ENCODE data around the gene DYNC1I2.

DYNC1I2 gene

DNA sequence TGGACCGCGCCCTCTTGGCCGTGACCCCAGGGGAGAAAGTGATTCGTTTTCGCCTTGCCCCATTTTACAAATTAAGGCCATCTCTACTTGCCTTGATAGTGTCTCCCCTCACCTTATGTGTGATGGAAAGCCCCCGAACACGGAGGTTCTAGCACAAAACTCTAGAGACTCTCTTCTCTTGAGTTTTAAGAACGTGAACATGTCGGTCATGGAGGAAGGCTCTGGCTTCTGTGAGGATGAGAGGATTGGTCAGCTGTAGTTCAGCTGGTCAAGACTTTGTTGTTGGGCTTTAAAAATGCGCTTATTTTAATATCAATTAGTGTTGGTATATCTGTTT lies 828 bp downstream of the DYNC1I2 start:
- TF ChIP-seq, protein P1, sequence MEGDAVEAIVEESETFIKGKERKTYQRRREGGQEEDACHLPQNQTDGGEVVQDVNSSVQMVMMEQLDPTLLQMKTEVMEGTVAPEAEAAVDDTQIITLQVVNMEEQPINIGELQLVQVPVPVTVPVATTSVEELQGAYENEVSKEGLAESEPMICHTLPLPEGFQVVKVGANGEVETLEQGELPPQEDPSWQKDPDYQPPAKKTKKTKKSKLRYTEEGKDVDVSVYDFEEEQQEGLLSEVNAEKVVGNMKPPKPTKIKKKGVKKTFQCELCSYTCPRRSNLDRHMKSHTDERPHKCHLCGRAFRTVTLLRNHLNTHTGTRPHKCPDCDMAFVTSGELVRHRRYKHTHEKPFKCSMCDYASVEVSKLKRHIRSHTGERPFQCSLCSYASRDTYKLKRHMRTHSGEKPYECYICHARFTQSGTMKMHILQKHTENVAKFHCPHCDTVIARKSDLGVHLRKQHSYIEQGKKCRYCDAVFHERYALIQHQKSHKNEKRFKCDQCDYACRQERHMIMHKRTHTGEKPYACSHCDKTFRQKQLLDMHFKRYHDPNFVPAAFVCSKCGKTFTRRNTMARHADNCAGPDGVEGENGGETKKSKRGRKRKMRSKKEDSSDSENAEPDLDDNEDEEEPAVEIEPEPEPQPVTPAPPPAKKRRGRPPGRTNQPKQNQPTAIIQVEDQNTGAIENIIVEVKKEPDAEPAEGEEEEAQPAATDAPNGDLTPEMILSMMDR (IDR thresholded peaks at IDR 0.05; ENCODE audit: borderline replicate concordance, control extremely low read depth, extremely low read depth, insufficient read depth, missing control alignments) = no peak
- no peak for DNase-seq (ENCODE audit: low spot score)
- in situ Hi-C loops (cut with MboI; ENCODE audit: low sequenced_read_pairs, unreplicated experiment) = loop anchor here (25.0 kb wide), 1 partner anchor 726 kb away; no protein-coding TSS in a partner anchor

DNA sequence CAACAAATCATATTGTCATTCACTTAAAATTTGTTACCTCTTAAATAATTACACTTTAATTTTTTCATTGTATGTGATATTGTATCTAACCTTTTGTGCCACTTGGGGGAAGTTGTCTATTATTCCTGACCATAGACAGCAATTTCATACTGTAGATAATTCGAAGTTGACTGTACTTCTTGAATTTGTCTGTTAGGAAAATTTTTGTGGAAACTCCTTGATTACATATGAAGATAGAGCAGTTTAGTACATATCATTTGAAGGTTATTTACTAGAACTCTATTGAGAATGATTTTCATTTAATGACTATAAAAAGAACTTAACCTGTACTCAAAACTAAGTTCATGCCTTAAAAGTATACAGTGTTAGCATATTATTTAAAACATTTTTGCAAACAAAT lies 5.1 kb downstream of the DYNC1I2 start:
- in situ Hi-C loops (cut with MboI; ENCODE audit: low sequenced_read_pairs, unreplicated experiment) = loop anchor here (25.0 kb wide), 1 partner anchor 730 kb away; no protein-coding TSS in a partner anchor
- no peak for DNase-seq (ENCODE audit: low spot score)
- TF ChIP-seq, protein P1 (IDR thresholded peaks at IDR 0.05; ENCODE audit: borderline replicate concordance, control extremely low read depth, extremely low read depth, insufficient read depth, missing control alignments) = no peak

DNA sequence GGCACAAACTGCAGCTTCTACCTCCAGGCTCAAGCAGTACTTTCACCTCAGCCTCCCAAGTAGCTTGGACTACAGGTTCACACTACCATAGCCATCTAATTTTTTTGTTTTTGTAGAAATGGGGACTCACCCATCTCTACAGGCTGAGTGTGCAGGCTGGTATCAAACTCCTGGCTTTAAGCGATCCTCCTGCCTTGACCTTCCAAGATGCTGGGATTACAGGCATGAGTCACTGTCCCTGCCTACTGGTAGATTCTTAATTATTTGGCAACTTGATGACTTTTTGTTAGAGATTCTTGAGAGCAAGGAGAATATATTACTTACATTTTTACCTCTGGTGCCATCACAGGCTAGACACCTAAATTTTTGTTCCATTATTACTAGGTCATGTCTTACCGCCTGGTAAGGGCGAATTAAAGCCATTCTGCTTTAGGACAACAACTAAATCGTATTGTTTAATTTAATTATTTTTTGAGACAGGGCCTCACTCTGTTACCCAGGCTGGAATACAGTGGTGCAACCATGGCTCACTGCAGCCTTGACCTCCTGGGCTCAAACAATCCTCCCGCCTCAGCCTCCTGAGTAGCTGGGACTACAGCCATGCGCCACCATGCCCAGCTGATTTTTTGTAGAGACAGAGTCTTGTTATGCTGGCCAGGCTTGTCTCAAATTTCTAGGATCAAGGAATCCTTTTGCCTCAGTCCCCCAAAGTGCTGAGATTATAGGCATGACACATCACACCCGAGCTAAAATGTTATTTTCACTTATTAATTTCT lies 15.7 kb downstream of the DYNC1I2 start:
- DNase-seq (ENCODE audit: low spot score) = no peak
- in situ Hi-C loops (cut with MboI; ENCODE audit: low sequenced_read_pairs, unreplicated experiment) = loop anchor here (10.0 to 25.0 kb wide), 2 partner anchors 402 to 759 kb away; partner anchors contain the start of gene DLX2
- TF ChIP-seq, protein P1 (IDR thresholded peaks at IDR 0.05; ENCODE audit: borderline replicate concordance, control extremely low read depth, extremely low read depth, insufficient read depth, missing control alignments) = no peak

DNA sequence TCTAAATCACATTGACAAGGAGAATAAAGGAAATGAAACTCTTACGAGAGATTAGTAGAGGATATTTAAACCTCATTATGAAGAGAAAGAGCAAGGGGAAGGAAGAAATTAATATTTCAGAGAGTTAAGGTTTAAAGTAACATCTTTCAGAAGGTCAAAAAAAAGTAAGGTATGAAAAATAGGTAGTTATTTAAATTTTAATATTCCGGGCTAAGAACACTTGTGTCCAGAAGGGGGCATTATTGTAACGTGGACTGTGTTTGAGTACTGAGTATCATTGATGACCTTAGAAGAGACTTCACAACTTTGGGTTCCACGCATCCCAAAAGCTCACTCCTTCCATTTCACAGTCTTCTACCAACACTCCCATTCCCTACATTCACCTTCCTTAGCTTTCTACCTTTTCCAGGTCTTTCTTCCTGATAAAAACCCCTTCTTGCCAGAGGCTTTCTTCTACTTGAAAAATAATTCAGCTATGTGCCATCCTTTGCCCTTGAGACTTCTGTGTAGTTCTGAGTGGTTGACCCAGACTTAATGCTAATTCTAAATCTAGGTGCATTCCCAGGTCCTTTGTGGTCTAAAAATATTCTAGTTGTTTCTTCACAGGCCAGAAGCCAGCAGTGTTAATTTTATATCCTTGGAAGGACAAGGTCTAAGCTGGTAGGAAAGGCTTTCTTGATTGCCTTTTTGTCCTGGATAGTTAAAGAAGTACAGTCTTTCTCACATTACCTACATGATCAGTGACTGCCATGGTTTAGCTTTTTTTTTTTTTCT lies 16.5 kb downstream of the DYNC1I2 start:
- peak; percentile 53 for DNase-seq (ENCODE audit: low spot score)
- in situ Hi-C loops (cut with MboI; ENCODE audit: low sequenced_read_pairs, unreplicated experiment) = loop anchor here (10.0 to 25.0 kb wide), 2 partner anchors 401 to 759 kb away; partner anchors contain the start of gene DLX2
- TF ChIP-seq, protein P1 (IDR thresholded peaks at IDR 0.05; ENCODE audit: borderline replicate concordance, control extremely low read depth, extremely low read depth, insufficient read depth, missing control alignments) = peak; percentile 49

DNA sequence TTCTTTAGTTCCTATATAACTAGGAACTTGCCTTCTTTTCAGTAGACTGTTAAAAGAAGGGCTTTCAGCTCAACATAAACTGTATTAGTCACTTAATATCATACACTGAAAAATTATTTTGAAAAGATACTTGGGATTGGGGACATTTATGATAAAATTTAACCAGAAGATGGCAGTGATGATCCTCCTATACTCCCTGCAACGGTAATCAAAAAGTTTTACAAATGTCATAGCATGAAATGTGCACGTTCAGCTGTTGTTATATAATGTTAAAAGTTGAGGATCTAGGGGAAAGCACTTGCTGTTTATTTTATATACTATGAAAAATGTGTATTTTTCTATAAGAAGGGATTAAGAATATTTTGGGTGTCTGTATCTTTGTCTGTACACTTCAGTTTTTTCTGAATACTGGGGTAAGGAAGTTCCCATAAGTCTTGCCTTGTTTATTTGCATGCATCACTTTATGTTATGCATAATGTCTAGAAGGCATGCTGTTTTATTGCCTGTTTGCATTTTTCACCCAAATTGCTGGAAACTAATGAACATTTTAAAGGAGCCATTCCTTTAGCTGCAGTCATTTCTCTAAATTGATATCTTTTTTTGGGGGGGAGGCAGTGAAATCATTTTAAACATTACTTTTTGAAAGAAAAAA lies 19.0 kb downstream of the DYNC1I2 start:
- in situ Hi-C loops (cut with MboI; ENCODE audit: low sequenced_read_pairs, unreplicated experiment) = loop anchor here (10.0 to 25.0 kb wide), 2 partner anchors 399 to 756 kb away; partner anchors contain the start of gene DLX2
- peak; percentile 33 for DNase-seq (ENCODE audit: low spot score)

More for the DNA sequence above, 19.0 kb downstream of the DYNC1I2 start:
- TF ChIP-seq, protein P1 (IDR thresholded peaks at IDR 0.05; ENCODE audit: borderline replicate concordance, control extremely low read depth, extremely low read depth, insufficient read depth, missing control alignments) = no peak
